ENCODE results near the gene TMEM170A.
"Not testable (repeated sequence)": the region's sequence is repeated elsewhere in the genome, so short reads cannot be mapped to it uniquely, and the experiment has no call there.

TMEM170A gene

GRCh38 chr16:75464122-75464918 lies at the start of gene TMEM170A:
TMEM170A (minus strand) TSS chr16:75464689; CDS start chr16:75464600, 89 bp downstream.
- DNase-seq (ENCODE audit: low read depth in 3 of 3, low spot score in 1 of 3) = peak; percentile 95 to 99 (median 99)

GRCh38 chr16:75506574-75506973 lies 42.1 kb upstream of the TMEM170A start:
- DNase-seq (ENCODE audit: low read depth in 3 of 3, low spot score in 1 of 3) = no peak

GRCh38 chr16:75506107-75506506 lies 41.6 kb upstream of the TMEM170A start:
- DNase-seq (ENCODE audit: low read depth in 3 of 3, low spot score in 1 of 3) = no peak

GRCh38 chr16:75503801-75504200 lies 39.3 kb upstream of the TMEM170A start:
- DNase-seq (ENCODE audit: low read depth in 3 of 3, low spot score in 1 of 3) = no peak

- DNase-seq (ENCODE audit: low read depth in 3 of 3, low spot score in 1 of 3) = no peak
Measured at GRCh38 chr16:75502916-75503605, 38.6 kb upstream of the TMEM170A start.

- not testable (repeated sequence) for DNase-seq (ENCODE audit: low read depth in 3 of 3, low spot score in 1 of 3)
Measured at GRCh38 chr16:75501820-75502219, 37.3 kb upstream of the TMEM170A start.

GRCh38 chr16:75501359-75501758 lies 36.9 kb upstream of the TMEM170A start:
- no peak for DNase-seq (ENCODE audit: low read depth in 3 of 3, low spot score in 1 of 3)

- DNase-seq (ENCODE audit: low read depth in 3 of 3, low spot score in 1 of 3) = not testable (repeated sequence)
Measured at GRCh38 chr16:75498605-75499322, 34.3 kb upstream of the TMEM170A start.

- no peak for DNase-seq (ENCODE audit: low read depth in 3 of 3, low spot score in 1 of 3)
Measured at GRCh38 chr16:75497558-75497957, 33.1 kb upstream of the TMEM170A start.

- DNase-seq (ENCODE audit: low read depth in 3 of 3, low spot score in 1 of 3) = peak in 1 of 3 donors; percentile 8
Measured at GRCh38 chr16:75495076-75495674, 30.7 kb upstream of the TMEM170A start, which contains the start of gene CHST6. CHST6 (minus strand) TSS chr16:75495441; CDS start chr16:75479828, 15,613 bp downstream.

GRCh38 chr16:75494661-75495075 lies 30.2 kb upstream of the TMEM170A start:
- DNase-seq (ENCODE audit: low read depth in 3 of 3, low spot score in 1 of 3) = no peak

- DNase-seq (ENCODE audit: low read depth in 3 of 3, low spot score in 1 of 3) = no peak
Measured at GRCh38 chr16:75494184-75494583, 29.7 kb upstream of the TMEM170A start.

GRCh38 chr16:75491876-75492275 lies 27.4 kb upstream of the TMEM170A start:
- no peak for DNase-seq (ENCODE audit: low read depth in 3 of 3, low spot score in 1 of 3)

- DNase-seq (ENCODE audit: low read depth in 3 of 3, low spot score in 1 of 3) = no peak
Measured at GRCh38 chr16:75488322-75488721, 23.8 kb upstream of the TMEM170A start.

- no peak for DNase-seq (ENCODE audit: low read depth in 3 of 3, low spot score in 1 of 3)
Measured at GRCh38 chr16:75486676-75487313, 22.3 kb upstream of the TMEM170A start.

GRCh38 chr16:75486014-75486675 lies 21.7 kb upstream of the TMEM170A start:
- DNase-seq (ENCODE audit: low read depth in 3 of 3, low spot score in 1 of 3) = no peak

- no peak for DNase-seq (ENCODE audit: low read depth in 3 of 3, low spot score in 1 of 3)
Measured at GRCh38 chr16:75485230-75486013, 20.9 kb upstream of the TMEM170A start.

- DNase-seq (ENCODE audit: low read depth in 3 of 3, low spot score in 1 of 3) = no peak
Measured at GRCh38 chr16:75483222-75483621, 18.7 kb upstream of the TMEM170A start.

GRCh38 chr16:75482434-75483205 lies 18.1 kb upstream of the TMEM170A start:
- no peak for DNase-seq (ENCODE audit: low read depth in 3 of 3, low spot score in 1 of 3)
